Activated CD4-positive, alpha-beta T cell treated with anti-CD3 and anti-CD28 coated beads for 36 hours (primary cell): ENCODE measurements around the gene GPSM1. TPM values are rescaled to one million over a fixed set of nuclear protein-coding genes. Genes with fewer than 3 reads are reported as not detected.

ENCODE experiments used
- total RNA-seq, 2 experiments: library from RNA; stranded (reverse); gene quantifications; one replicate each; pipeline ENCODE4 v1.2.3, GENCODE V29; 2021

The GPSM1 gene
- total RNA-seq, 2 experiments from 2014 or later = 9.6 to 10.8 TPM

Other genes starting within 250 kb of the GPSM1 start
- 1 to 10 TPM; 4.2 to 5.2 TPM for gene NACC2, start 232.2 kb upstream of the GPSM1 start, total RNA-seq
- gene TMEM250, start 208.7 kb upstream of the GPSM1 start, total RNA-seq = 10 to 100 TPM; 25.4 to 28.8 TPM
- not detected for gene LHX3, start 122.4 kb upstream of the GPSM1 start, total RNA-seq
- 10 to 100 TPM; 18.1 to 21.2 TPM for gene QSOX2, start 81.7 kb upstream of the GPSM1 start, total RNA-seq
- gene CCDC187, start 23.4 kb upstream of the GPSM1 start, total RNA-seq = under 1 TPM in 1 of 2 experiments, not detected in 1; 0.05 TPM
- gene DNLZ, start 36.2 kb downstream of the GPSM1 start, total RNA-seq = 10 to 100 TPM; 11.7 to 12.8 TPM
- gene CARD9, start 46.1 kb downstream of the GPSM1 start, total RNA-seq = 1 to 10 TPM in 1 of 2 experiments, under 1 TPM in 1; 0.98 to 1.1 TPM
- 10 to 100 TPM; 12.4 to 16.8 TPM for gene SNAPC4, start 72.6 kb downstream of the GPSM1 start, total RNA-seq
- 10 to 100 TPM; 57.2 to 67.7 TPM for gene ENTR1, start 83.1 kb downstream of the GPSM1 start, total RNA-seq
- 100 to 1,000 TPM in 1 of 2 experiments, 10 to 100 TPM in 1; 88.0 to 113 TPM for gene PMPCA, start 83.1 kb downstream of the GPSM1 start, total RNA-seq
- gene INPP5E, start 112.3 kb downstream of the GPSM1 start, total RNA-seq = 10 to 100 TPM; 13.5 to 14.1 TPM
- gene SEC16A, start 155.5 kb downstream of the GPSM1 start, total RNA-seq = 10 to 100 TPM; 62.7 TPM
- gene NOTCH1, start 218.5 kb downstream of the GPSM1 start, total RNA-seq = 10 to 100 TPM; 70.0 to 79.4 TPM